ENCODE results near the gene TTC17. TPM values are rescaled to one million over a fixed set of nuclear protein-coding genes. Genes with fewer than 3 reads are reported as not detected.

The TTC17 gene
- total RNA-seq, 1 experiment from 2014 or later: 42.1 TPM

DNA sequence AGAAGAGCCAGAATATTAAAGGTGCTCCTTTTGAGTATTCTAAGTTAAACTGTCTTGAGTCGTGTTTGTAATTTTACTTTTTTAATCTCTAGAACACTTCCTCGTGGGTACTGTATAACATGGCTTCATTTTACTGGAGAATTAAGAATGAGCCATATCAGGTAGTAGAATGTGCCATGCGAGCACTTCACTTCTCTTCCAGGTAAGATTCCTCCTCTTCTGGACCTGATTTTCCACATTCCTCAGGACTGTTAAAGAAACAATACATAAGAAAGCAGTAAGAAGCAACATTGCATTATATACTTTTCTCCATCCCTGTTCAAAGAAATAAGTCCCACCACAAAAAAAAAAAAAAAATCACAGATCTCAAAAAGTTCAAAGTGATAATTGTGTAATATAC lies 37.9 kb downstream of the TTC17 start:
- Histone ChIP-seq H3K4me1 (ENCODE audit: insufficient read depth, low read length) (no peaks in the 10 kb centered on the region), H4K20me1 (ENCODE audit: low read length) (no peaks in the 10 kb centered on the region), H3K79me2 (ENCODE audit: low read length) (no peaks in the 10 kb centered on the region), H3K4me3 (ENCODE audit: low read length) (no peak overlapping the region), H3K9me3 (ENCODE audit: low read length) (no peaks in the 10 kb centered on the region), H3K27ac (ENCODE audit: low read length) (no peak overlapping the region), H3K36me3 (ENCODE audit: low read depth, low read length) (peaks cover 63% of the 10 kb centered on the region), H3K4me2 (ENCODE audit: low read length) (no peak overlapping the region), H3K27me3 (ENCODE audit: low read length) (no peaks in the 10 kb centered on the region), H3K9ac (ENCODE audit: low read length) (no peak overlapping the region), H3K9me2 (replicated peaks; ENCODE audit: low read length) (no peaks in the 10 kb centered on the region), H2AFZ (ENCODE audit: low read length) (no peak overlapping the region), H3F3A (ENCODE audit: low read length, unreplicated experiment) (no peaks in the 10 kb centered on the region)
- no TSS peak for BruUV-seq (replicated peaks)
- intact Hi-C loops (cut with micrococcal nuclease): no loop called here
- CTCF ChIA-PET: no interaction called here
- TF ChIP-seq EZH2phosphoT487 (IDR thresholded peaks at IDR 0.05; ENCODE audit: borderline replicate concordance, low read length): no peak
- TF ChIP-seq, protein P1, sequence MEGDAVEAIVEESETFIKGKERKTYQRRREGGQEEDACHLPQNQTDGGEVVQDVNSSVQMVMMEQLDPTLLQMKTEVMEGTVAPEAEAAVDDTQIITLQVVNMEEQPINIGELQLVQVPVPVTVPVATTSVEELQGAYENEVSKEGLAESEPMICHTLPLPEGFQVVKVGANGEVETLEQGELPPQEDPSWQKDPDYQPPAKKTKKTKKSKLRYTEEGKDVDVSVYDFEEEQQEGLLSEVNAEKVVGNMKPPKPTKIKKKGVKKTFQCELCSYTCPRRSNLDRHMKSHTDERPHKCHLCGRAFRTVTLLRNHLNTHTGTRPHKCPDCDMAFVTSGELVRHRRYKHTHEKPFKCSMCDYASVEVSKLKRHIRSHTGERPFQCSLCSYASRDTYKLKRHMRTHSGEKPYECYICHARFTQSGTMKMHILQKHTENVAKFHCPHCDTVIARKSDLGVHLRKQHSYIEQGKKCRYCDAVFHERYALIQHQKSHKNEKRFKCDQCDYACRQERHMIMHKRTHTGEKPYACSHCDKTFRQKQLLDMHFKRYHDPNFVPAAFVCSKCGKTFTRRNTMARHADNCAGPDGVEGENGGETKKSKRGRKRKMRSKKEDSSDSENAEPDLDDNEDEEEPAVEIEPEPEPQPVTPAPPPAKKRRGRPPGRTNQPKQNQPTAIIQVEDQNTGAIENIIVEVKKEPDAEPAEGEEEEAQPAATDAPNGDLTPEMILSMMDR (conservative IDR thresholded peaks at IDR 0.05; ENCODE audit: low read depth, low read length): no peak
- no peak for TF ChIP-seq EZH2 (IDR thresholded peaks at IDR 0.05; ENCODE audit: low read length, unreplicated experiment)
- POLR2A ChIA-PET (ENCODE audit: unreplicated experiment): no interaction called here
- ATAC-seq (no peak), DNase-seq (peak; percentile 7)

DNA sequence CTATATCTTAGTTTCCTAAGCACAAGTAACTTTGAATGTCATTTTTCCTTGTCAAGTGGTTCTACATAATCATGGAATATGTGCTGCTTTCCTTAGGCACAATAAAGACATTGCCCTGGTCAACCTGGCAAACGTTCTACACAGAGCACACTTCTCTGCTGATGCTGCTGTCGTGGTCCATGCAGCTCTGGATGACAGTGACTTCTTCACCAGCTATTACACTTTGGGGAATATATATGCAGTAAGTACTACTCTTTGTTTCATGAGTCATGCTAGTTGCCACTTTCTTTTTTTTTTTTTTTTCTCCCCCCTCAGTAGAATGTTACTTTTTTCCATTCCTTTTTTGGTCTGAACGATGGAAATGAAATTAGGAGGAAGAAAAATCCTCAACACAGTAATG lies 38.5 kb downstream of the TTC17 start:
- H3K9me2 ChIP-seq (replicated peaks; ENCODE audit: low read length): no peaks in the 10 kb centered on the region
- no peak overlapping the region for H3K9ac ChIP-seq (ENCODE audit: low read length)
- peaks cover 61% of the 10 kb centered on the region for H3K36me3 ChIP-seq (ENCODE audit: low read depth, low read length)
- H4K20me1 ChIP-seq (ENCODE audit: low read length): no peaks in the 10 kb centered on the region
- no peak overlapping the region for H2AFZ ChIP-seq (ENCODE audit: low read length)
- H3K79me2 ChIP-seq (ENCODE audit: low read length): no peaks in the 10 kb centered on the region
- intact Hi-C loops (cut with micrococcal nuclease): no loop called here
- H3K4me1 ChIP-seq (ENCODE audit: insufficient read depth, low read length): no peaks in the 10 kb centered on the region
- no peak overlapping the region for H3K27ac ChIP-seq (ENCODE audit: low read length)
- POLR2A ChIA-PET (ENCODE audit: unreplicated experiment): no interaction called here
- no TSS peak for BruUV-seq (replicated peaks)
- ATAC-seq (no peak), DNase-seq (no peak)
- CTCF ChIA-PET: no interaction called here
- no peaks in the 10 kb centered on the region for H3K27me3 ChIP-seq (ENCODE audit: low read length)
- no peaks in the 10 kb centered on the region for H3K9me3 ChIP-seq (ENCODE audit: low read length)
- no peaks in the 10 kb centered on the region for H3F3A ChIP-seq (ENCODE audit: low read length, unreplicated experiment)
- H3K4me3 ChIP-seq (ENCODE audit: low read length): no peak overlapping the region
- TF ChIP-seq, protein P1 (conservative IDR thresholded peaks at IDR 0.05; ENCODE audit: low read depth, low read length): no peak
- no peak for TF ChIP-seq EZH2phosphoT487 (IDR thresholded peaks at IDR 0.05; ENCODE audit: borderline replicate concordance, low read length)
- TF ChIP-seq EZH2 (IDR thresholded peaks at IDR 0.05; ENCODE audit: low read length, unreplicated experiment): no peak
- H3K4me2 ChIP-seq (ENCODE audit: low read length): no peak overlapping the region

DNA sequence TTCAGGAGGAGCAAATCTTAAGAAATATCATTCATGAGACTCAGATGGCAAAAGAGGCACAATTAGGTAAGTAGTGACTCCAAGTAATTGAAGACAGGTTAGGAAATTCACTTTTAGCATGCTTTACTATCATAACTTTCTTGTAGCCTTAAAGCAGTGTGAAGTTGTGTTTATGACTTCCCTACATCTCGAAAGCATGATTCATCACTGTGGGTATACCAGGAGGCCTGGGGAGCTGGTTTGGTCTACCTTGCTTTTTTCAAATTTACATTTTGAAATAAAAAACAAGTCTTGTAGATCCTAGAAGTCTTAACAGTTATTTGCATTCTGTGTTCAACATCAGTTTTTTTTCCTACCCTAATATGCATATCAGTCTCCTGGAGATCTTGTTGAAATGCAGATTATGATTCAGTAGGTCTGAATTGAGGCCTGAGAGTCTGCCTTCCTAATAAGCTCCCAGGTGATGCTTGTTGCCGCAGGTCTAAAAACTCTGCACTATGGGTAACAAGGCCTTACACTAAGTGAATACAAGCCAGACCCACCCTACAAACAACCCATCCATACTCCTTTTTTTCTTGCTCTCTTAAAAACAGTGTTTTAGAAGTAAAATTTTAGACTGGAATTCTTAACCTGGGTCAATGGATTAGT lies 41.4 kb downstream of the TTC17 start:
- H4K20me1 ChIP-seq (ENCODE audit: low read length): no peaks in the 10 kb centered on the region
- H3K4me2 ChIP-seq (ENCODE audit: low read length): no peak overlapping the region
- TF ChIP-seq, protein P1 (conservative IDR thresholded peaks at IDR 0.05; ENCODE audit: low read depth, low read length): no peak
- TF ChIP-seq EZH2 (IDR thresholded peaks at IDR 0.05; ENCODE audit: low read length, unreplicated experiment): no peak
- no peak for TF ChIP-seq EZH2phosphoT487 (IDR thresholded peaks at IDR 0.05; ENCODE audit: borderline replicate concordance, low read length)
- ChIA-PET CTCF (no interaction called here), POLR2A (ENCODE audit: unreplicated experiment) (interaction anchor here (0.7 kb wide), 1 partner anchor 23 kb away, joined by 6 read pairs; no protein-coding TSS in a partner anchor)
- no peaks in the 10 kb centered on the region for H3K4me1 ChIP-seq (ENCODE audit: insufficient read depth, low read length)
- no TSS peak for BruUV-seq (replicated peaks)
- no peak overlapping the region for H3K4me3 ChIP-seq (ENCODE audit: low read length)
- H3K9ac ChIP-seq (ENCODE audit: low read length): no peak overlapping the region
- H3K36me3 ChIP-seq (ENCODE audit: low read depth, low read length): peaks cover 63% of the 10 kb centered on the region
- no peaks in the 10 kb centered on the region for H3K9me3 ChIP-seq (ENCODE audit: low read length)
- no peaks in the 10 kb centered on the region for H3K79me2 ChIP-seq (ENCODE audit: low read length)
- H3F3A ChIP-seq (ENCODE audit: low read length, unreplicated experiment): no peaks in the 10 kb centered on the region
- DNase-seq (no peak), ATAC-seq (no peak)
- H2AFZ ChIP-seq (ENCODE audit: low read length): no peak overlapping the region
- H3K9me2 ChIP-seq (replicated peaks; ENCODE audit: low read length): no peaks in the 10 kb centered on the region
- H3K27ac ChIP-seq (ENCODE audit: low read length): no peak overlapping the region
- intact Hi-C loops (cut with micrococcal nuclease): no loop called here
- H3K27me3 ChIP-seq (ENCODE audit: low read length): no peaks in the 10 kb centered on the region

All from PC-3 (cell line).